Heart right ventricle (tissue), 16 donors: ENCODE data around the gene AFF2. TPM values are rescaled to one million over a fixed set of nuclear protein-coding genes. Genes with fewer than 3 reads are reported as not detected.

Experiments used
- ATAC-seq, 8 donors: fragments of 200-7000 bp; cut with Tn5 transposase; one replicate each; pipeline ENCODE4 v1.9.1; 2020; ENCODE audit warnings: mild to moderate bottlenecking in 8 of 8, moderate library complexity in 8 of 8, moderate number of reproducible peaks in 1 of 8
- DNase-seq, 2 donors: peaks; one replicate each; pipeline ENCODE4 v3.0.0-alpha.2; 2020
- H3K27ac ChIP-seq, 10 donors: fragments of 200-600 bp; sonication (generic) in 2 of 10; one replicate each; pipeline versions ENCODE4 v1.5.0 to v1.8.0; 2020 to 2022; ENCODE audit warnings: mild to moderate bottlenecking in 3 of 10
- H3K27me3 ChIP-seq, 7 donors: fragments of 200-600 bp; one replicate each; pipeline ENCODE4 v1.8.0; 2021 to 2022; ENCODE audit warnings: mild to moderate bottlenecking in 2 of 7
- H3K36me3 ChIP-seq, 9 donors: fragments of 200-600 bp; sonication (generic) in 1 of 9; one replicate each; pipeline versions ENCODE4 v1.5.0 to v1.8.0; 2020 to 2022; ENCODE audit warnings: mild to moderate bottlenecking in 2 of 9
- H3K4me1 ChIP-seq, 9 donors: fragments of 200-600 bp; sonication (generic) in 1 of 9; one replicate each; pipeline versions ENCODE4 v1.5.0 to v1.8.0; 2020 to 2022; ENCODE audit warnings: mild to moderate bottlenecking in 4 of 9
- H3K4me3 ChIP-seq, 10 donors: fragments of 200-600 bp; sonication (generic) in 2 of 10; one replicate each; pipeline versions ENCODE4 v1.5.0 to v1.8.0; 2020 to 2022; ENCODE audit warnings: mild to moderate bottlenecking in 7 of 10, moderate library complexity in 2 of 10
- H3K9me3 ChIP-seq, 11 donors: fragments of 200-600 bp in 10 of 11; sonication (generic) in 2 of 11; one replicate each; pipeline versions ENCODE4 v1.5.0 to v1.8.0; 2013 to 2022; ENCODE audit warnings: mild to moderate bottlenecking in 2 of 11, control low read depth in 1 of 11, moderate library complexity in 1 of 11
- WGBS, 2 donors: extraction: QIAGEN DNeasy Blood & Tissue Kit; methylation state at CpG; one replicate each; pipeline ENCODE4 v1.1.7; 2013; ENCODE audit warnings: inconsistent platforms in 1 of 2; 5-methylcytosine and 5-hydroxymethylcytosine counted together
- intact Hi-C, 10 donors: fragments of 100-400 bp; cut with DNase I; formaldehyde crosslinking; loops; one replicate each; pipeline versions ENCODE4 v1.11.1 to v1.14.2; 2022
- polyA plus RNA-seq, 2 donors: library from polyadenylated mRNA; stranded (reverse); fragments of 200-250 nt; gene quantifications; one replicate each; pipeline ENCODE4 v1.2.3, GENCODE V29; 2013
- total RNA-seq, 10 donors: library from RNA; stranded (reverse); fragmentation: NEBNext Ultra II Directional in 3 of 10; extraction: Animal tissue kit (Norgen Biotek cat#: 25700) in 3 of 10; gene quantifications; one replicate each; pipeline versions ENCODE4 v1.2.1 to v1.2.4, GENCODE V29; 2021 to 2023
- TF ChIP-seq, protein P1 (sequence below), 9 donors: fragments of 200-600 bp; sonication (generic) in 2 of 9; IDR thresholded peaks; one replicate each; pipeline versions ENCODE4 v1.5.0 to v1.8.0; 2021 to 2022; ENCODE audit warnings: antibody characterized with exemption in 9 of 9, mild to moderate bottlenecking in 5 of 9, moderate library complexity in 1 of 9
- donor health status: Arrhythmogenic right ventricular cardiomyopathy.
- donor health status: ischemic (EF 13 %, LVEDD 7.1; RV severe dilation, severe dysfunction).
- donor health status: healthy with polysubstance abuse.
- donor health status: DM: no; HTN: yes; CAD: no.
- donor health status: DM: no; HTN: no; CAD: no.
- donor health status: ischemic (EF 25% LVEDD 6.9; RV normal size, moderate dysfunction).
- donor health status: ischemic (EF 25% LVEDD 5.7; RV mildly dilated, moderate dysfunction).
- donor health status: healthy.
- donor health status: DM: yes; HTN: yes; CAD: no.
- donor health status: Ischemic cardiomyopathy.
- donor health status: ischemic (EF 35%, LVEDD 5.7; RV mildly dilated, moderate dysfunction).
- donor health status: nonischemic (EF 11% LVEDD 7.7; RV severe dilation, severe dysfunction).
- donor health status: DM: yes; HTN: yes; CAD: no.
- donor health status: PGD.
- donor health status: ischemic (EF 29% LVEDD 5.4; RV normal size, mild dysfunction).
- donor health status: nonischemic (EF 23%, LVEDD 6.1; RV moderate dilation, normal function).

AFF2 gene
- total and polyA plus RNA-seq, 12 donors: 0.01 to 0.59 (median 0.20) TPM; not detected in 2

DNA sequence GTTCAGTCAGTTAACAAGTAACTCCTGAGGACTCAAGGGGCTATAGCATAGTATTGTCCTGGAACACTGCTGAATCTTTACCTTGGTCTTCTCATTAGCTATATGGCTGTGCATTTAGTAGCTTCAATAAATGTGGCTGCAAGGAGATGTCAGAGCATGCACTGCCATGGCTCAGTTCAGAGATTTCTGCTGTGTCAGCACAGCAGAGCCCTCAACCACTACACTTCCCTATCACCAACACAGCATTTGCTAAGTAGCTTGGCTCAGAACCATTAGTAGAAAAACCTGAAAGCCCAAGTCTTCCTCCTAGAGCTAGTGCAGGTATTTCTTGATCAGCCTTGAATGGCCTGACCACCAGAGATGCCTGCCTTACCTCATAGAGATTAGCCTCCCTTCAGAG, 538.6 kb downstream of the AFF2 start:
- ATAC-seq (no peak), DNase-seq (no peak)
- H3K36me3 ChIP-seq: no peaks in the 10 kb centered on the region
- H3K27me3 ChIP-seq: no peaks in the 10 kb centered on the region
- no peak overlapping the region for H3K27ac ChIP-seq
- no peak overlapping the region for H3K4me3 ChIP-seq
- TF ChIP-seq, protein P1, sequence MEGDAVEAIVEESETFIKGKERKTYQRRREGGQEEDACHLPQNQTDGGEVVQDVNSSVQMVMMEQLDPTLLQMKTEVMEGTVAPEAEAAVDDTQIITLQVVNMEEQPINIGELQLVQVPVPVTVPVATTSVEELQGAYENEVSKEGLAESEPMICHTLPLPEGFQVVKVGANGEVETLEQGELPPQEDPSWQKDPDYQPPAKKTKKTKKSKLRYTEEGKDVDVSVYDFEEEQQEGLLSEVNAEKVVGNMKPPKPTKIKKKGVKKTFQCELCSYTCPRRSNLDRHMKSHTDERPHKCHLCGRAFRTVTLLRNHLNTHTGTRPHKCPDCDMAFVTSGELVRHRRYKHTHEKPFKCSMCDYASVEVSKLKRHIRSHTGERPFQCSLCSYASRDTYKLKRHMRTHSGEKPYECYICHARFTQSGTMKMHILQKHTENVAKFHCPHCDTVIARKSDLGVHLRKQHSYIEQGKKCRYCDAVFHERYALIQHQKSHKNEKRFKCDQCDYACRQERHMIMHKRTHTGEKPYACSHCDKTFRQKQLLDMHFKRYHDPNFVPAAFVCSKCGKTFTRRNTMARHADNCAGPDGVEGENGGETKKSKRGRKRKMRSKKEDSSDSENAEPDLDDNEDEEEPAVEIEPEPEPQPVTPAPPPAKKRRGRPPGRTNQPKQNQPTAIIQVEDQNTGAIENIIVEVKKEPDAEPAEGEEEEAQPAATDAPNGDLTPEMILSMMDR (IDR thresholded peaks at IDR 0.05): no peak
- no peaks in the 10 kb centered on the region for H3K4me1 ChIP-seq
- H3K9me3 ChIP-seq: no peaks in the 10 kb centered on the region
- intact Hi-C loops: no loop called here

DNA sequence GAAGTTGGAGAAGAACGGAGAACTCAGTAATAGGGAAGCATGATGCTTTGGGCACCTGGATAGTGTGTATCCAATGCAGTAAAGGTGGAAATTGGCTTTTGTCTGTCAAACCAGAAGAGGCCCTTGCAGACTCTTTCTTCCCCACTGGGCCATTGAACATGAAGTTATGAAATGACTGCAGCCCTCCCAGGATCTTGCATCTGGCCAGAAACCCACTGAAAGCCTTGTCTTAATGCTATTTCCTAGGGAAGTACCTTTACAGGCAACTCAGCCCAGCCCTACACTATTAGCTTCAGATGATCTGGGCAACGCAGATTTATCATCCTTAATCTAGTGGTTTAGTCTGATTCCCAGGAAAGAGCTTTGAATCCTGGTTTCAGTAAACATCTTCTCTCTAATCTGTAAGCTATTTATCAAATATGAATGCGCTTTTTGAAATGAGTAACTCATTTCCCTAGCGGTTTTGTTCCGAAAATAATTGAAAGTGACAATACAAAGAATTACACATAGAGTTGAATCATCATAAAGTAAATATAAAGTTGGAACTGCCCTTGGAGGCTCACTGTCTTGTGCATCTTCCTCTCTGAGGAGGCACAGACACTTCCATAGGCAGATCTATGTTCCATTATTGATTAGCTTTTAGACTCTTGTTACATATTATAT, 540.6 kb downstream of the AFF2 start:
- ATAC-seq (no peak), DNase-seq (no peak)
- Histone ChIP-seq H3K9me3 (no peaks in the 10 kb centered on the region), H3K27ac (no peak overlapping the region), H3K4me1 (no peaks in the 10 kb centered on the region), H3K4me3 (no peak overlapping the region), H3K36me3 (no peaks in the 10 kb centered on the region), H3K27me3 (no peaks in the 10 kb centered on the region)
- TF ChIP-seq, protein P1 (IDR thresholded peaks at IDR 0.05): no peak
- 70 to 71% methylated on average over 5 of the region's 5 CpGs for WGBS, 2 donors
- intact Hi-C loops: no loop called here

DNA sequence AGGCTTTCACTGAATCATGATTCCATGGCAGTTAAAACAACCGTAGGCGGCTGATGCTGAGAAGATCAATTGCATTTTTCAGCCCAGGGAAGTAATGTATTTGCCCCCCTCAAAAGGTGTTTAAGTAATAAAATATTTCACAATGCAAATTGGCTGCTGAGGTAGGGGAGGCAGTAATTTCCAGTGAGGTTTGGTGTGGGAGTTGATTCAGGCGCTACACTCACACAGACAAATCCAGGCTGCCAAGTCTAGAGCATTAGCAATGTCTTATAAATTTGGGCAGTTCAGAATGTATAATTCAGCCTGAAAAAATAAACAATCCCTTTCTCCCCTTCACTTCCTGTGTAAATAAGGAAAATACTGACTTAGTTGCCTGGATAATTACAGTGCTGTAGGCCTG, 543.0 kb downstream of the AFF2 start:
- no peaks in the 10 kb centered on the region for H3K9me3 ChIP-seq
- H3K4me3 ChIP-seq: no peak overlapping the region
- intact Hi-C loops: no loop called here
- no peaks in the 10 kb centered on the region for H3K4me1 ChIP-seq
- ATAC-seq (no peak), DNase-seq (no peak)
- H3K27ac ChIP-seq: no peak overlapping the region
- H3K36me3 ChIP-seq: no peaks in the 10 kb centered on the region
- H3K27me3 ChIP-seq: no peaks in the 10 kb centered on the region
- WGBS, 2 donors: 91 to 93% methylated on average over 3 of the region's 3 CpGs
- TF ChIP-seq, protein P1 (IDR thresholded peaks at IDR 0.05): no peak

DNA sequence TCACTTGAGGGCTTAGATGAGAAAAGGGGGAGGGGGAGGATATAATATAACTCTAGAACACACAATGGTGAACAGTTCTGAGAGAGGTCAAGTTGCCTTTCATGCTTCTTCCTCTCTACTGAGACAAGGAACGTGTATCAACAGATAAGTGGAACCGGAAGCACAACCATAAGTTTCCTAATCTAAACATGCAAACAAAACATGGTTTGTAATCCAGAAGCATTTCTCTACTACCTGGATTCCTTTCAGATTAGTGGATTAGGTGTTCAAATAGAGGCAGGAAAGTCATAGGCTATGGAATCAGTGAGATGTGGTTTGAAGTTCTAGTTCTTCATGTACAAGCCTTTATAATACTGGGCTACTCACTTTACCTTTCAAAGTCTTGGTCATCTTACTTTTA, 544.1 kb downstream of the AFF2 start:
- no peaks in the 10 kb centered on the region for H3K9me3 ChIP-seq
- no peak for DNase-seq
- ATAC-seq: no peak
- no peak overlapping the region for H3K4me3 ChIP-seq
- no peaks in the 10 kb centered on the region for H3K27me3 ChIP-seq
- intact Hi-C loops: no loop called here
- no peak overlapping the region for H3K27ac ChIP-seq
- no peaks in the 10 kb centered on the region for H3K4me1 ChIP-seq
- H3K36me3 ChIP-seq: no peaks in the 10 kb centered on the region
- TF ChIP-seq, protein P1 (IDR thresholded peaks at IDR 0.05): no peak
- WGBS, 2 donors: 55 to 61% methylated on average over 2 of the region's 2 CpGs
